HG02759 (cell line): ENCODE data around the gene KAZN.

ENCODE experiments used
- ATAC-seq: cut with Tn5 transposase; IDR thresholded peaks from one replicate; pipeline ENCODE4 v1.9.1; 2021; ENCODE audit warnings: mild to moderate bottlenecking, moderate library complexity; ENCODE audit not compliant: unreplicated experiment

Gene KAZN

DNA sequence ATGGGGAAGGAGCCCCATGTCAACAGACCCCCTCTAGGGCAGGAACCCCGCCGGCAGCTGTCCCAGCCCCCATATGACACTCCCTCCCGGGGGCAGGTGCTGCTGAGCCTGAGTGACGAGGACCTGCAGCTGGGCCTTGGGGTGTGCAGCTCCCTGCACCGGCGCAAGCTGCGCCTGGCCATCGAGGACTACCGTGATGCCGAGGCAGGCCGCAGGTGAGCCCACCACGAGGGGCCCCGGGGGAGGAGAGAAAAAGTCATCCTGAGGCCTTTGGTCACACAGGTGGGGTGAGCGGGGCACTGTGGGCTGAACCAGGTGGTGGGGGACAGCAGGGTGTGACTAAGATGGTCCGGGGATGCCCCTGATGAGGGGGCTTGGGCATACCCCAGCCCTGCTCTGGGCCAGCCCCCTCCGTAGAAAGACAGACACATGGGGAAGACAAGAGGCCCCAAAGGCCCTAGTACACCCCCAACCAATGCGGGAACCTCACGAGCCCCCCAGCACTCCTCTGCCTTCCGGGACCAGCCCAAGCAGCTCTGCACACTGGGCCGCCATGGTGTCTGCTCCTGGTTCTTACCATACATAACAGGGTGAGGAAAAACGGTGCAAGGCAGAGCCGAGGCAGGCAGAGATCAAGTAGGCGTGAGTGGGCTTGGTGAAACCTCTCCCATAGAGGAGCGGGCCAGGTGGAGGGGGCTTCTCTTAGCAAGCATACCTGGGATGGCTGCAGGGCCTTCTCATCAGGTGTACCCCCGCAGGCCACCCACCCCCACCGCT, 496.4 kb downstream of the KAZN start:
- ATAC-seq, result no peak

DNA sequence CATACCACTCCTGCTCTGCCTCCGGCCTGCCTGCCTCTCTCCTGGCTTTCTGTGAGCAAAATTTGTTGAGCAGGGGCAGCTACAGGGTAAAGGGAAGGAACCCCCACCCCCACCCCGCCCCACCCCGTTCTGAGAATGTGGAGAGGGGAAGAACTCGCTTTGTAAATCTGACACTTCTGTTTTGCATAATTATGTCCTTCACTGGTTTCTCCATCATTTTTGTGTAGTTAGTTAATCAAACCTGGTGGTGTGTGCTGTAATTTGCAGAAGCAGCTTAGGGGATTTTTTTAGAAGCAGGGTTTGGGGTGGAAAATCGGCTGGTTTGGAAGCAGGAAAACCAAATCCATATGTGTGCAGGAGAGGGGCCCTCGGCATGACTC, 497.0 kb downstream of the KAZN start:
- no peak for ATAC-seq

DNA sequence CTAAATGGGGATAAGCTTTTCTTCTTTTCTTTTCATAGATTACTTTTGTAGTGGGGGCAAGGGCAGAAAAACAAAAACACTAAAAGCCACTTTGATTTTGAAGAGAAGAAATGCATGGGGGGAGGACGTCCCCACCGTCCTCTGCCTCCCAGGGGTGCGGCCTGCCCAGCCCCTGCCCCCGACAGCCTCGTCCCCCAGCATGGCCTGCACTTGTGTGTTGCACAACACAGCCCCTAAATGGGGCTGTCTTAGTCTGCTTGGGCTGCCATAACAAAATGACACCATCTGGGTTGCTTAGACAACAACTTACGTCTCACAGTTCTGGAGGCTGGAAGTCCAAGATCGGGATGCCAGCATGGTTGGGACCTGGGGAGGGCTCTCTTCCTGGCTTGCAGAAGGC, 497.8 kb downstream of the KAZN start:
- no peak for ATAC-seq

DNA sequence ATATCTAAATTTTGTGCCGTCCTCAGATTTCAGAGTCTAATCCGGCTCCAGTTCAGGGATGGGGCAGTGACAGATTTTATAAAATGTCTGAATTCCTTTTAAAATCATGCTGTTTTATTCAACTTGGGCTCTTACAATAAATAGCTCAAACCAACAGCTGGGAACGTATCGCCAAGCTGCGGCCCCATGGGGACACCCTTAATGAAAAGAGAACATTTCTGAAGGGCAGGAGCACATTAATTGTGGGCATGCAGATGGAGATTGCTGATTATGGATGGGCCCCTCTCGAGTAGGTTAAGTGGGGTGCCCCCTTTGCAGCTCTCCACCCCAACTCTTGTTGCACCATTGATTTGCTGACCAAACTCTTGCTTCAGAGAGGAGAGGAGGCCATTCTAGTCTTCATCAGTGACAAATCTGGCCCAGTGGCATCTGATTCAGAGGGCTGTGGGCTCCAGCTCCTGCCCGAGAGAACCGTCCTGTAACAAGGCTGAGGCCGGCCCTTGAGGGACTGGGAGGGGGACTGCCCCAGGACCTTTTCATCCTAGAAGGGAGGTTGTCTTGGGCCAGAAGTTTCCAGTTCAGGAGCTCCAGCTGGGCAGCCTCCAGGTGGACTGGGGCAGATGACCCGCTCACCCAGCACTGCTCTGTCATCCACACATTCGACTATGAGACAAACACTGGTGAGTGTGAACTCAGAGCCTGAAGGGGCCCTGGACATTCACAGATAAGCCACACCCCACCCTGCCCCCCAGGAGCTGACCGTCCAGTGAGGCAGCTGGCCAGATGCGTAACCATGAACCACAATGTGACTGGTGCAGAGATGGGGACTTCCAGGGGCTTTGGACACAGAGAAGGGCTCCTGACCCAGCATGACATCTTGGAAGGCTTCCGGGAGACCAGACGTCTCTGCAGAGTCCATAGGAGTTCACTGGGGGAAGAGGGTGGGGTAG, 500.0 kb downstream of the KAZN start:
- no peak for ATAC-seq

DNA sequence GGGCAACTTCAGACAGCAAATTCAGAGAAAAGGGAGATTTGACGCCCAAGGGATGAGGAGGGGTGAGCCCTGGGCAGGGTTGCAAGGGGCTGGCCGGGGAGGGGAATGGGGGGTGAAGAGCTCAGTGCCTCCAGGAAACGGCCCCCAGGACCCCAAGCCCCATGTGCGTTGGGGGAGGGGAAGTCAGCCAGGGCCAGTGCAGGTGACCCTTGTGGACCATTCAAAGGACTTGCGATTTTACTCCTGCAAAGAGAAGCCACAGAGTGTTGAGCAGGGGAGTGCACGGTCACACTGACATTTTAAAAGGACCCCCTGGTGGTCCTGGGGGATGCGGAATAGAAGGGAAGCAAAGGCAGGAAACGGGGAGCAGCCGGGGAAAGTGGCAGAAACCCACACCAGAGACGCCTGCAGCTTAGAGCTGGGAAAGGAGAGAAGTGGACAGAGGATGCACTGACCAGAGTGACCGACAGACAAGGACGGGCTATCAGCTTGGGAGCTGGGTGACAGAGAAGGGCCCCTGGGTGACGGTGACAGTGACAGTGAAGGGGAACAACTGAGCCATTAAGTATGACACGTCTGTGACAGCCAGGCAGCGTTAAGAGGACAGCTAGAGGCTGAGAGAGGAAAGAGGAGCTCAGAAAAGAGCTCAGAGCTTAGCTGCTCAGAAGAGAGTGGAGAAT, 501.1 kb downstream of the KAZN start:
- ATAC-seq, result no peak

DNA sequence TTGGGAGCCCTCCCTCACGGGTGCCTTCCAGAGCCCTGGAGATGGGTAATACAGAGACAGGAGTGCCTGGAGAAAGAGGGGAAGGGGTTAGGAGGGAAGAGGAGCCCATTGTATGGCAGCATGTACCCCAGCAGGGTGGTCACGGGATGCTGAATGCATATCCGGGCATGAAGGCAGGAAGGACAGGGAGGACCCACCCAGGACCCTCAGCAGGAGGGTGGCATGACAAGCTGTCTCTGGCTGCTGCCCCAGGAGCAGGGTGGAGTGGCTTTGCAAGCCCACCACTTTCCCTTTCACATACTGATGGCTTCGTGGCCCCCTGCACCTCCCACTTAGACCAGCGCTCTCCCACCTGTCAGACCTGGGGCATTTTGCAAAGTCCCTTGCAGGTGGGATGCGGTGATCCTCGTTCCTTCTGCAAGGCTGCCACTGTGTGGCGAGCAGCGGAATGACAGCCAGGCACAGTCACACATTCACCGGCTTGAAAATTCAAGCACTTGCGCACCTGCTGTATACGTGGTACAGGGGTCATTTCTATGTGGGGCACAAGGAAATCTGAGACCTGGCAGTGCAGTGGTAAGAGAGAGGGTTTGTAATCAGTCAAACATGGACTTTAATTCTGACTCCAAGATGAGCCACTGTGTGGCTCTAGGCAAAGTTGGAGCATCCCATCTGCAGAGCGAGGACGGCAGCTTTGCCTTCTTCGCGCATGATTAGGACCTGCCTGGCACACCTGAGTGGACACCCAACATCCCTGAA, 501.8 kb downstream of the KAZN start:
- ATAC-seq, result no peak

DNA sequence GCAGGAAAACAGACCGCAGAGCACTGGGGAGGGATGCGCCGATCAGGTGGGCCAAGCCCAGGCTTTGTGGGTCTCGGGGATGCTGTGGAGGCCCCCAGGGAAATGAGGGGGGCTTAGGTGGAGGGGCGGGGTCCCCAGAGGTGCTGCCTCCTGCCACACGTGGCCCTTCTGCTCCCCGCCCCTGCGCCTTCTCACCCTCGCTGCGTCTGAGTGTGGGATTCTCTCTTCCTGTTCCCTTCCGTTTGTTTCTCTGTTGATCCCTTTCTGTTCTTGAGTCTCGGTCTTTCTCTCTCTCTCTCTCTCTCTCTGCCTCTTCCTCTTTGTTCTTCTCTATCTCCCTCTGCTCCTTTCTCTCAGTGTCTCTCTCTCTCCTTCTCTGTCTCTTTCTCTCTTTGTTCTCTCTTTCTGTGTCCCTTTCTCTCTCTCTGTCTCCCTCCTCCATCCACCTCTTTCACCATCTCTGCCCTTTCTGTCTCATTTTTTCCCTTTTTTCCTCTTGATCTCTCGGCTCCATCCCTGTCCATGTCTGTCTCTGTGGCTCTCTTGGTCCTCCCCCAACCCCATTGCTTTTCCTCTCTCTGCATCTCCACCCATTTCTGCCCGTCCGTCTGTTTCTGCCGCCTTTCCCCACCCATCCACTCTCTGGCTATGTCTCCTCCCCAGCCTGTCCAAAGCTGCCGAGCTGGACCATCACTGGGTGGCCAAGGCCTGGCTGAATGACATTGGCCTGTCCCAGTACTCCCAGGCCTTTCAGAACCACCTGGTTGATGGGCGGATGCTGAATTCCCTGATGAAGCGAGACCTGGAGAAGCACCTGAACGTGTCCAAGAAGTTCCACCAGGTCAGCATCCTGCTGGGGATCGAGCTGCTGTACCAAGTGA, 502.6 kb downstream of the KAZN start:
- ATAC-seq, result no peak

DNA sequence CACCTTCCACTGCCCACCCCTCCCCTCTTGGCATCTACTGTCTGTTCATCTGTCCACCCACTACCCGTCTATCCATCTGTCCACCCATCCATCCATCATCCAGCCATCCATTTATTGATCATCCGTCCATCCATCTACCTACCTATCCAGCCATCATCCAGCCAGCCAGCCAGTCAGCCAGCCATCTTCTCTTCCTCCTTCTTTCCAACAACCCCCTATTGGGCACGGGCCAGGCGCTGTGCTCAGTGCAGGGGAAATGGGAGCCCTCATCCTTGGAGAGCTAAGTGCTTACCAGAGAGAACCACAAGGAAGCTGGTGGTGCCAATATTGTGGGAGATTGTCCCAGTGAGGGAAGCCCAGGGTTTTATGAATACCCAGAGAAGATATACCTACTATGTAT, 503.3 kb downstream of the KAZN start:
- no peak for ATAC-seq

DNA sequence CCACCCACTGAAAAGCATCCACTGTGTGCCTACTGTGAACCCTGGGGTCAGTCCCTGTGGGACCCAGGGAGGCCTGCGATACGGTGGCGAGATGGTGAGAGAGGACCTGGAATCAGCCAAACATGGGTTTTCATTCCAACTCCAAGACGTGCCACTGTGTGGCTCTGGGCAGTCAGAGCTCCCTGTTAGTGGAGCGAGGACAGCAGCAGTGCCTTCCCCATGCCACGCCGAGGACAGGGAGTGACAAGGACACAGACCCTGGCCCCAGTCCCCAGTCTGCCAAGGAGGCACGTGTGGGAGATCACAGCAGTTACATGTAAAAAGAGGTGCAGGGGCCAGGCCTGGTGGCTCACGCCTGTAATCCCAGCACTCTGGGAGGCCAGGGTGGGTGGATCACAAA, 504.2 kb downstream of the KAZN start:
- ATAC-seq, result no peak

DNA sequence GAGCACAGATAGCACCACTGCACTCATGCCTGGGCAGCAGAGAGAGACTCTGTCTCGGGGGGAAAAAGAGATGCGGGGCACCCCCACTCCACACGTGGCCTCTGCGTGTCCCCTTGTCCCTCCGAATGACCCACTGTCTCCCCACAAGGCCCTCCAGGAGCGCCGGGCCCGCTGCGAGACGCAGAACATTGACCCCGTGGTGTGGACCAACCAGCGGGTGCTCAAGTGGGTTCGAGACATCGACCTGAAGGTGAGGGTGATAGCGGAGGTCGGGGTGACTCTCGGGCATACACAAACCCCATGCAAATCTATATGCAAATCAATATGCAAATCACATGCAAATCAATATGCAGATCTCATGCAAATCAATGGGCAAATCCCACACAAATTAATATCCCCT, 504.7 kb downstream of the KAZN start:
- ATAC-seq, result no peak

DNA sequence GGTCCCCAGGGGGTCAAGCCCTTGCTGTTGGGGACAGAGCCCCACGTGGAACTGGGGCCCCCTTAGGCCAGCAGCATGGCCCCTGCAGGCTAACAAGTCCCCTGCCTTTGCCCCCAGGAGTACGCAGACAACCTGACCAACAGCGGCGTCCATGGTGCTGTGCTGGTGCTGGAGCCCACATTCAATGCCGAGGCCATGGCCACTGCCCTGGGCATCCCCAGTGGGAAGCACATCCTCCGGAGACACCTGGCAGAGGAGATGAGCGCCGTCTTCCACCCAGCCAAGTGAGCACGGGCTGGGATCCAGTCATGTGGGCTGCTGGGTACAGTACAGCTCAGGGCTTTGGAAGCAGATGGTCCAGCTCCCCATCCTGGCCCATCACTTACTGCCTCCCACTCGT, 505.4 kb downstream of the KAZN start:
- no peak for ATAC-seq

DNA sequence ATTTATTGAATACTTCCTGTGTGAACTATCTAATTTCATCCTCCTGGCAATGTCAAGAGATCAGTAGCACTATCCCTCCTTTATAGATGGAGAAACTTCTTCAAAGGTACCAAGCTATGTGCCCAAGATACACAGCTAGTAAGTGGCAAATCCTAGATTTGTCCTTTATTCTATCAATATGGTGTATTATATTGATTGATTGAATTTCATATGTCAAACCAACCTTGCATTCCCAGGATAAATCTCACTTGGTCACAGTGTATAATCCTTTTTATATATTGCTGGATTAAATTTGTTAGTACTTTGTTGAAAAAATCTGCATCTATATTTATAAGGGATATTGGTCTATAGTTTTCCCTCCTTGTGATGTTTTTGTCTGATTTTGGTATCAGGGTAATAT, 506.3 kb downstream of the KAZN start:
- no peak for ATAC-seq

DNA sequence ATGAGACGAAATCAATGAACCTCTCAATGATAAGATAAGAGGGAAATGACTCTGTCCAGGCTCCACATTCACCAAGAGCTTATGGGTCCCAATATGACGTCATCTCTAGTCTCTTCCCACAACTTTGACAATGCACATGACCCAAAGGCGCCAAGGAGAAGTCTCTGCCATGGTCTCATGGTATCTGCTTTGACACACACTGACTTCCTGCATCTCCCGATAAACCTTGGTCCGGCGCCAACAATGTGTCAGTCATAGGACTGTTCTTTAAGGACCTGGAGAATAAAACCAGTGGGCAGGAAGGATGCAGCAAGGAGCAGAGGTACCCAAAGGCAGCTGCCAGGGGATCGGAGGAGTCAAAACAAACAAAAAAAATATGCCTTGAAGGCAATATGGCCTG, 508.1 kb downstream of the KAZN start:
- no peak for ATAC-seq

DNA sequence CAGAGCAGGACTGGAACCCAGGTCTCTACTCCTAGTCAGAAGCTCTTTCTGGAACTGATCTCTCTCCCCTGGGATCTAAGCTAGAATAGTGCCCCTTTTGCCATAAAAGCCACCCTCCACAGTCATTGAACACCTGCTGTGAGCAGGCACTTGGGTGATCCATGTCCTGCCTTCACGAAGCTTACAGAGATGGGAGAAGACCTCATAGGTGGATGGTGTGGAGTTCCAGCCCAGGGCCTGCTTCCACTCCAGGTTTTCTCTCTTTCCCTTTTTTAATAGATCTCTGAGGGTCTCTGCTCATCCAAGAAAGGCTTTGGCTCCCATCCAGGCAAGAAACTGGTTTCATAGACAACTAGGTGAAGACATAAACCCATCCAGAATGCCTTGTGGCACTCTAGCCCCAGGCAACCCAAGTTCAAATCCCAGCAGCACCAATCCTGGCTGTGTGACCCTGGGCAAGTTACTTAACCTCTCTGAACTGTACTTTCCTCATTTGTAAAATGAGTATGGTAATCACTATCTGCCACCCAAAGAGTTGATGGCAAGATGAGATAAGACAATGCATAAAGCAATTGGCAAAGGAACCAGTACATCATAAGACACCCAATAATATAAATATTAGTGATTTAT, 508.7 kb downstream of the KAZN start:
- no peak for ATAC-seq

DNA sequence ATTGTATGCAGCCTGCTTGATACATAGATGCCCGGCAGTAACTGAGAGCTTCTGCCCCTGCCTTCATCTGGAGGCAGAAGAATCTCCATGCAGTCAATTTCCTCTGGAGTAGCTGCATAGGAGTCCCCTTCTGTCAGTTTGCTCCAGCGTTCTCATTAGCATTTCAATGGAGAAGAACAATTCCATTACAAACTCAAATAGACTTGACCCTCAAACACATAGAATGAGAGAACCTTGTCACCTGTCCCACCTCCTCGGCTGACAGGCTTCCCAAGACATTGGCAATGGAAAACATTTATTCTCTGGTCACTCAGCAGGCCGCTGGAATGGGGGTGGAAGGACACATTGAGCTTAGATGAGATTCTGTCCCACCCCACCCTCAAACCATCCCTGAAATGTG, 509.4 kb downstream of the KAZN start:
- no peak for ATAC-seq

DNA sequence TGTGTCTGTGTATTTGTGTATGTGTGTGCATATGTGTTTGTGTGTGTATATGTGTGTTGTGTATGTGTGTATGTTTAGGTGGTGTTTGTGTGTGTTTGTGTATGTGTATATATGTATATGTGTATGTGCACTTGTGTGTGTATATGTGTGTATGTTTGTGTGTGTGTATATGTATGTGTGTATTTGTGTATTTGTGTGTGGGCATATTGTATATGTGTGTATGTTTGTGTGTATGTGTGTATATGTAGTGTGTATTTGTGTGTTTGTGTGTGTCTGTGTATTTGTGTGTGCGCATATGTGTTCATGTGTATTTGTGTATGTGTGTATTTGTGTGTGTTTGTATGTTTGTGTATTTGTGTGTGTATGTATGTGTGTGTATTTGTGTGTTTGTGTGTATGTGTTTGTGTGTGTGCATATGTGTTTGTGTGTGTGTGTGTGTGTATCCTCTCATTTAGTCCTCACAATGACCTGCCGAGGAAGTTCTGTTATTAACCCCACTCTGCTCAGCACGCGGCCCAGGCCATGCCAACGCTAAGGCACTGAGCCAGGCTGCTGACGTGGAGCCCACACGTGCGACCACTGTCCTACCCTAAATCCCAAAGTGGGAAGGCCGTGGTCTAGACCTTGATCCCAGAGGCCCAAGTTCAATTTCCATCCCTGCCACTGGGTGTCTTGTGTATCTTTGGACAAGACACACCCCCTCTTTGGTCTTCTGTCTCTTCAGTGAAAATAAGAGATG, 511.8 kb downstream of the KAZN start:
- no peak for ATAC-seq

DNA sequence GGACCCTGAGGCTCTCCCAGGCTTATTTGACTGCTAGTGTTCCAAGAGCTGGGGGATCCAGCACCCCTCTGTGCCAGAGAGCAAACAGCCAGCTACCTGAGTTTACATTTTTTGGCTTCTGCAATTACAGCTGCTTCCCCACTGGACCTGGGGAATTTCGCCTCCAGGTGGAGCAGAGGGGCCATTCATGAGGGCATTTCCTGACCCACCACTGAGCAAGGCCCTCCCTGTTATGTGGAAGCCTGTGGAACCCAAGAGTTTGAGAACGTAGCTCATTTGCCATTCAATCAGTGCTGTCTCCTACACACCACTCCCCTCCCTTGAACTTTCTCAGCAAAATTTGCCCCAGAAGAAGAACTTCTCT, 512.4 kb downstream of the KAZN start:
- no peak for ATAC-seq

DNA sequence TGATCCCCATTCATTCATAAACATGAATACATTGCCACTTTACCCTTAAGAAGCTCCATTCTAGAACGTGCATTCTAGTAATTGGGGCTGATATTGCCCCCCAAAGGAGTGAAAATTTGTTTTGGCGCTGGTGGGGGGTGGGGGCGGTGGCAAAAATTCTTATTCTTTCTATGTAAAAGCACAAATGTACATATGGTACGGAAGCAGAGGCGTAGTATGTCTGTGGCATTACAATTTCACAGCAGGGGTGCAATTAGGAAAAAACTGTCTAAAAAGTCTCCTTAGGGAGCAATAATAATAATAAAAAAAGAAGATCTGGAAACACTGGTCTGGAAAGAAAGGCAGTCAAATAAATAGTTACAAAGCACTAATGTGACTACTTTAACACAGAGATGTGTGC, 514.7 kb downstream of the KAZN start:
- ATAC-seq, result no peak

DNA sequence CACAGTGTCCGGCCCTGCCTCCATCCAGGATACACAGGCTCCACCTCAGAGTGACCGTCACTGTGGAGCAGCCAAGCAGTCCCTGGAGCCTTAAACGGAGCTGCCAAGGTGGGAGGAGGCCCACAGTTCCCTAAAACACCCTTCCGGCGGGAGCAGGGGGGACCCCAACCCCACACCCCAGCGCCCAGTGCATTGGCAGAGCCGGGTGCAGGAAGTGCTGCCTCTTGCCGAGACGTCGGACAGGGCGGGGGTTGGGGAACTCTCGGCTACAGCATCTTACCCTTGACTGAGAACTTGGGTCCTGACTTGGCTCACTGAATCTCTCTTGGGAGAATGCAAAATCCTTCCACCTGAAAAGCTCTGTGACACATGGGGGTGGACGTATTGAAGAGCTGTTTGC, 516.4 kb downstream of the KAZN start:
- no peak for ATAC-seq
